Aortic smooth muscle cell (primary cell): Measurements from ENCODE around the gene MDK. TPM values are rescaled to one million over a fixed set of nuclear protein-coding genes. Genes with fewer than 3 reads are reported as not detected.

Source experiments
- total RNA-seq: library from RNA; depleted of rRNA; stranded (reverse); fragments of >200 nt; gene quantifications from 2 replicates; pipeline ENCODE4 v1.2.3, GENCODE V29; 2014

MDK gene, protein sequence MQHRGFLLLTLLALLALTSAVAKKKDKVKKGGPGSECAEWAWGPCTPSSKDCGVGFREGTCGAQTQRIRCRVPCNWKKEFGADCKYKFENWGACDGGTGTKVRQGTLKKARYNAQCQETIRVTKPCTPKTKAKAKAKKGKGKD
- 13.3 and 37.4 TPM in 2 replicates for total RNA-seq

DNA sequence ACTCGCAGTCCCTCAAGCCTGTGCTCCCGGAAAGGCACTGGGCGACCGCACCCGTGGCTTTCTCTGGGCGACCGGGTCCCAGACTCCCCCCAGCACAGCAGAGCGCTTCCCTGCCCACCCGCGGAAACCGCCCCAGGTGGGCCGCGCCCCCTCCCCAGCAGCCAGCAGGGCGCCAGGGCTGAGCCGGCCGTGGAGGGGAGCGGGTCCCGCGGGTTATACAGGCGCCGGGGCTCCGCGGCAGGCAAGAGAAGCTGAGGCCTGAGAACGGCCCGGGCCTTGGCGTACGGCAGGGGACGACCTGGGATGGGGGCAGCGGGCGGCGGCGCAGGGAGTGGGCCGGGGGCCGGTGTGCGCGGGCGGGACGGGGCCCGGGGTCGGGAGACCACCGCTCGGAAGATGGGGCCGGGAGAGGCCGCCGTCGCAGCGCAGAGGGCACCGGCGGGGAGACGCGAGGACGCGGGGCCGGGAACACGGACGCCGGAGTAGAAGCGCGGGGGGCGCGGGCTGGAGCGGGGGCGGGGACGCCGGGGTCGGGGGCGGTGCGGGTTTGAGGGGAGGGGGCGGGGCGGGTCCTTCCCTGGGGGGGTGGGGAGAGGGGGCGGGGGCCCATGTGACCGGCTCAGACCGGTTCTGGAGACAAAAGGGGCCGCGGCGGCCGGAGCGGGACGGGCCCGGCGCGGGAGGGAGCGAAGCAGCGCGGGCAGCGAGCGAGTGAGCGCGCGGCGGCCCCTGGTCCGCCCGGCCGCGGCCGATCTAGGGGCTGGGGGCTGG lies at the start of gene MDK:
Gene MDK (plus strand): TSS at position 622 of the 771 bp plus-strand sequence. CDS start 389 bp downstream, outside the sequence.

DNA sequence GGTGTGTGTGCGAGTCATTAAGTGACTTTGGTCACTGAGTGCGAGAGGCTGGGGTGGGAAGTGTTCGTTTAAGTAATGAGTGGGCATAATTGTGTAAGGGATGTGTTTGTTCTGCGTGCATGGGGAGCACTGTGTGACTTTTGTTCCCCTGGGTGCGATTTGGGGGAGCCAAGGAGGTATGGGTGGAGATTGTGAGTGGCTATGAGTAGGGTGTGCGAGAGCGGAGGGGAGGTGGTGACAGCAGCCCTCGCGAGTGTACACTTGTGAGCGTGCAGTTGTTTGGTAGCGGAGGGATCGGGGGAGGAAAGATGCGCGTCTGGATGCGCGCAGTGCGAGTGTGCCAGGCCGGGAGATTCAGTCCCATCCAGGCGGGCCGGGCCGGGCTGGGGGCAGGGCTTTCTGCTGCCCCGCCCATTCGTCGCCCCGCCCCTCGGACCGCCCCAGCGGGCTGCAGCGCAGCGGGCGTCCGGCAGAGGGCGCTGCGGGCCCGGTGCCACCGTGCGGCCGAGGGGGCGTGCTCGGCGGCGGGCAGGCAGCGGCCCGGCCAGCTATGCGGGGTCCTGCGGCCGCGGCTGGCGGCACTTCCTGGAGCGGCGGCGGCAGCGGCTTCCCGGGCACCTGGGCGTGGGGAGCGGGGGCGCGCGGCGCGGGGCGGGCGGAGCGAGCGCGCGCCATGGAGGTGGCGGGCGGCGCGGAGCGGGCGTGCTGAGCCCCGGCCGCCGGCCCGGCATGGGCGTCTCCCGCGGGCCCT lies 34.4 kb upstream of the MDK start, which contains the start of gene DGKZ:
Gene DGKZ (plus strand): TSS at position 578 of the 751 bp plus-strand sequence. CDS start 197 bp downstream, outside the sequence.

GRCh38 chr11:46391578-46392420 lies 10.3 kb downstream of the MDK start, which contains the start of gene CHRM4:
Gene CHRM4, minus strand, starts transcription at chr11:46391776. Its CDS starts 5,219 bp downstream, at chr11:46386557.

Other genes starting within 250 kb of the MDK start
- 13.9 and 17.0 TPM in 2 replicates for gene CREB3L1, start 104.0 kb upstream of the MDK start, total RNA-seq
- gene DGKZ, start 34.2 kb upstream of the MDK start, total RNA-seq: 29.3 and 38.2 TPM in 2 replicates
- gene CHRM4, start 10.1 kb downstream of the MDK start, total RNA-seq: 0.13 TPM in 1 of 2 replicates, not detected in the other
- gene AMBRA1, start 212.4 kb downstream of the MDK start, total RNA-seq: 13.9 and 15.3 TPM in 2 replicates
- 5.3 TPM in 2 replicates for gene HARBI1, start 235.6 kb downstream of the MDK start, total RNA-seq
- 72.3 and 75.7 TPM in 2 replicates for gene ATG13, start 235.9 kb downstream of the MDK start, total RNA-seq